NCI-H2029 treated with DMSO at 0.1 percent for 48 hours (cell line): ENCODE results near the gene FDXACB1.

Source experiments
- DNase-seq: peaks from one replicate; lab custom pipeline; 2025; lab: John Stamatoyannopoulos, UW

The FDXACB1 gene

DNA sequence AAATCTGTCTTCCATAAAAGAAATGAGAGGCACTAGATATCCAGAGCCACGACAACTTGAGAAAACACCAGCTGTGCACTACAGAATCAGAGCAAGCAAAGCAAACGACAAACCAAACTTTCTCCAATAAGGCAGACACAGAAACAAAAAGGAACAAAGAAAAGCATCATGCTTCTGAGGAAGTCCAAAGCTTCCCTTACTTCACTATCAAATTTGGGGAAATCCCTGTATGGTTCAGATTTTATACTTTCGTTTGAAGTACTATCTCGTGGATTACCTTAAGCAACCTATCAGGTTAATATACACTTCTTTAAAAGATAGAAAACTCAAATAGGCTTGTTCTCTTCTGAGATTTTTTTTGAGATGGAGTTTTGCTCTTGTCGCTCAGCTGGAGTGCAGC lies 35.3 kb downstream of the FDXACB1 start:
- no peak for DNase-seq

DNA sequence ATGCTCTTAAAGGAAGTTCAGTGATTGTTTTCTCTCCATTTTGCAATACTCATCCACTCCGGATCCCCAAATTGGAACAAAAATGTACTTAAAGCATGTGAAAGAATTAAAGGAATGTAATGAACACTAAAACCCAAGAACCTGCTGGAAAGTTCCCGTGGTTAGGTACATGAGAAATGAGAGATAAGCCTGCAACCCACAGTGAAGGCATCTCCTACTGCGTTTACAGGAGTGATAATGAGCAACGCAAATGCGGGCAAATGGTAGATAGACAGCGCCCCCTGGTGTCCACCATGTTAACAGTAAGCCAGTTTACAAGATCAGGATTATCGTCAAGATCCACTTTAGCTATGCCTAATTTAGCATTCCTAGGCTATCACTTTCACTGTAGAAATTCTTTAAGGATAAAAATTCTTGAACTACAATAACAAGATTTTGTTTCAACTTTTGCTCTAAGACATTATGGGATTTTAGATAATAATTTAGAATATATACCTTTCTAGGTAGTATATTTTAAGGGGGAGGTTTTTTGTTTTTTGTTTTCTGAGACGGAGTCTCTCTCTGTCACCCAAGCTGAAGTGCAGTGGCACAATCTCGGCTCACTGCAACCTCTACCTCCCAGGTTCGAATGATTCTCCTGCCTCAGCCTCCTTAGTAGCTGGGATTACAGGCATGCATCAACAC lies 37.5 kb downstream of the FDXACB1 start:
- peak; percentile 58 for DNase-seq

- no peak for DNase-seq
Measured at GRCh38 chr11:111840143-111840542, 38.8 kb downstream of the FDXACB1 start.

DNA sequence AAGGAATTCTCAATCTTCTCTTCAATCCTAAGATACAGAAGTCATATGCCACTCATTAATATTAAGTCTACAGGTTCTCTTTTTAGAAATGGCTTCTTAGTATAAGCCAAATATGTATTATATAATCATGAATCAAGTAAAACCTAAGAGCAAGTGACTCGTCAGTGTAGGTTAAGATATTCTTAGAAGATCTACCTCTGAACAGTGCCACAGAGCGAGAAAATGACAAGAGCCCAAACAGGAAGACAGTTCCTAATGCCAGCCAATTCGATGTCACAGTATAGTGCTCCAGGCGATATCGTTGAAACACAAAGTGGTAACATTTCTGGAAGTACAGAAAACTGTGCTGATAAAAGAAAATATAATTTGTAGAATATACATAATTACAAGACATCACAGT lies 40.9 kb downstream of the FDXACB1 start:
- no peak for DNase-seq

- DNase-seq = no peak
Measured at GRCh38 chr11:111837366-111837891, 41.5 kb downstream of the FDXACB1 start.

GRCh38 chr11:111836721-111837120 lies 42.2 kb downstream of the FDXACB1 start:
- no peak for DNase-seq

- no peak for DNase-seq
Measured at GRCh38 chr11:111836162-111836561, 42.8 kb downstream of the FDXACB1 start.

GRCh38 chr11:111835665-111836064 lies 43.3 kb downstream of the FDXACB1 start:
- DNase-seq = no peak

GRCh38 chr11:111834432-111835163 lies 44.4 kb downstream of the FDXACB1 start:
- no peak for DNase-seq

- no peak for DNase-seq
Measured at GRCh38 chr11:111833524-111833923, 45.4 kb downstream of the FDXACB1 start.

- DNase-seq = no peak
Measured at GRCh38 chr11:111829185-111829968, 49.6 kb downstream of the FDXACB1 start.

- DNase-seq = no peak
Measured at GRCh38 chr11:111826322-111826950, 52.5 kb downstream of the FDXACB1 start.
